ENCODE data around the gene ASPM.

The ASPM gene

DNA sequence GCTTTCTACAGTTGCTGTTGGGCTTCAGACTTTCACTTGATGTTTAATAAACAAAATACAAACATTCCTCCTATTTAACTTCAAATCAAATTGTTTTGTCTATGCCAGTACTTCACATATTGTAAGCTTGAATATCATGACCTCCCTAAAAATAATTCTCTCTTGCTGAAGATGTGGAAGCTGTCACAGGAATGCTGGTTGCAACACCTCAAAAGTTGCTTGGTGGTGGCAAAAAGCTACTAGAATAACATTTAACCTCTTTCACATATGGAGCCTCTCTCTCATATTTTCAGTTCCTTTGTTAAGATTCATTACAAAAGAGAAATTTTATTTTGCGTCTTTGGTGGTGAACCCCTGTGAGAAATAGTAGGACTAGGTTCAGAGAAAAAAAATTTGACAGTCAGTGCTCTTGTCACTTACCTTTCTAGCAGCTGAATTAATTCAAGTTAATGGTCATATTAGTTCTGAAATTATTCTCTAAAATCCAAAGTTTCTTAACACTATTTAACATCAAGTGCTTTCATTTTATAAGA, 53.9 kb downstream of the ASPM start:
- Histone ChIP-seq H3K9me3 (ENCODE audit: control insufficient read depth, insufficient read depth, low read depth, low read length) (no peaks in the 10 kb centered on the region), H3K36me3 (ENCODE audit: control insufficient read depth in 2 of 2, insufficient read depth in 1 of 2, low read length in 2 of 2) (peaks cover 28 to 75% of the 10 kb centered on the region in 2 experiments; a peak in 2 of 3 replicates), H3K27ac (ENCODE audit: extremely low read depth, low read depth, low read length) (no peak overlapping the region), H3K4me3 (ENCODE audit: low read depth, low read length) (no peak overlapping the region), H3K4me1 (ENCODE audit: control insufficient read depth, insufficient read depth, low read length) (no peaks in the 10 kb centered on the region)
- CTCF ChIA-PET = interaction anchor here (0.5 kb wide), 1 partner anchor 369 kb away, joined by 4 read pairs; no protein-coding TSS in a partner anchor
- no peak for TF ChIP-seq OVOL3 (tag by site-specific recombination; IDR thresholded peaks at IDR 0.05)
- TF ChIP-seq ZBTB1 (tag by site-specific recombination; IDR thresholded peaks at IDR 0.05) = no peak
- no peak for TF ChIP-seq ZNF37A (tag by site-specific recombination; IDR thresholded peaks at IDR 0.05)
- TF ChIP-seq, protein P1, sequence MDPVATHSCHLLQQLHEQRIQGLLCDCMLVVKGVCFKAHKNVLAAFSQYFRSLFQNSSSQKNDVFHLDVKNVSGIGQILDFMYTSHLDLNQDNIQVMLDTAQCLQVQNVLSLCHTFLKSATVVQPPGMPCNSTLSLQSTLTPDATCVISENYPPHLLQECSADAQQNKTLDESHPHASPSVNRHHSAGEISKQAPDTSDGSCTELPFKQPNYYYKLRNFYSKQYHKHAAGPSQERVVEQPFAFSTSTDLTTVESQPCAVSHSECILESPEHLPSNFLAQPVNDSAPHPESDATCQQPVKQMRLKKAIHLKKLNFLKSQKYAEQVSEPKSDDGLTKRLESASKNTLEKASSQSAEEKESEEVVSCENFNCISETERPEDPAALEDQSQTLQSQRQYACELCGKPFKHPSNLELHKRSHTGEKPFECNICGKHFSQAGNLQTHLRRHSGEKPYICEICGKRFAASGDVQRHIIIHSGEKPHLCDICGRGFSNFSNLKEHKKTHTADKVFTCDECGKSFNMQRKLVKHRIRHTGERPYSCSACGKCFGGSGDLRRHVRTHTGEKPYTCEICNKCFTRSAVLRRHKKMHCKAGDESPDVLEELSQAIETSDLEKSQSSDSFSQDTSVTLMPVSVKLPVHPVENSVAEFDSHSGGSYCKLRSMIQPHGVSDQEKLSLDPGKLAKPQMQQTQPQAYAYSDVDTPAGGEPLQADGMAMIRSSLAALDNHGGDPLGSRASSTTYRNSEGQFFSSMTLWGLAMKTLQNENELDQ (tag by site-specific recombination; IDR thresholded peaks at IDR 0.05; ENCODE audit: low read depth) = no peak
- TF ChIP-seq ZNF292 (tag by site-specific recombination; IDR thresholded peaks at IDR 0.05; ENCODE audit: borderline replicate concordance, low read depth) = no peak
- TF ChIP-seq ZNF394 (tag by site-specific recombination; IDR thresholded peaks at IDR 0.05; ENCODE audit: borderline replicate concordance) = no peak
- TF ChIP-seq, protein P2, sequence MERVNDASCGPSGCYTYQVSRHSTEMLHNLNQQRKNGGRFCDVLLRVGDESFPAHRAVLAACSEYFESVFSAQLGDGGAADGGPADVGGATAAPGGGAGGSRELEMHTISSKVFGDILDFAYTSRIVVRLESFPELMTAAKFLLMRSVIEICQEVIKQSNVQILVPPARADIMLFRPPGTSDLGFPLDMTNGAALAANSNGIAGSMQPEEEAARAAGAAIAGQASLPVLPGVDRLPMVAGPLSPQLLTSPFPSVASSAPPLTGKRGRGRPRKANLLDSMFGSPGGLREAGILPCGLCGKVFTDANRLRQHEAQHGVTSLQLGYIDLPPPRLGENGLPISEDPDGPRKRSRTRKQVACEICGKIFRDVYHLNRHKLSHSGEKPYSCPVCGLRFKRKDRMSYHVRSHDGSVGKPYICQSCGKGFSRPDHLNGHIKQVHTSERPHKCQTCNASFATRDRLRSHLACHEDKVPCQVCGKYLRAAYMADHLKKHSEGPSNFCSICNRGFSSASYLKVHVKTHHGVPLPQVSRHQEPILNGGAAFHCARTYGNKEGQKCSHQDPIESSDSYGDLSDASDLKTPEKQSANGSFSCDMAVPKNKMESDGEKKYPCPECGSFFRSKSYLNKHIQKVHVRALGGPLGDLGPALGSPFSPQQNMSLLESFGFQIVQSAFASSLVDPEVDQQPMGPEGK (tag by site-specific recombination; IDR thresholded peaks at IDR 0.05) = no peak
- no peak for TF ChIP-seq ZNF214 (tag by site-specific recombination; IDR thresholded peaks at IDR 0.05; ENCODE audit: borderline replicate concordance)
- TF ChIP-seq ZNF658 (tag by site-specific recombination; IDR thresholded peaks at IDR 0.05) = no peak
- no peak for TF ChIP-seq ZNF324 (tag by site-specific recombination; IDR thresholded peaks at IDR 0.05)
- TF ChIP-seq PRDM2 (tag by site-specific recombination; IDR thresholded peaks at IDR 0.05; ENCODE audit: borderline replicate concordance) = no peak
- TF ChIP-seq, protein P3, sequence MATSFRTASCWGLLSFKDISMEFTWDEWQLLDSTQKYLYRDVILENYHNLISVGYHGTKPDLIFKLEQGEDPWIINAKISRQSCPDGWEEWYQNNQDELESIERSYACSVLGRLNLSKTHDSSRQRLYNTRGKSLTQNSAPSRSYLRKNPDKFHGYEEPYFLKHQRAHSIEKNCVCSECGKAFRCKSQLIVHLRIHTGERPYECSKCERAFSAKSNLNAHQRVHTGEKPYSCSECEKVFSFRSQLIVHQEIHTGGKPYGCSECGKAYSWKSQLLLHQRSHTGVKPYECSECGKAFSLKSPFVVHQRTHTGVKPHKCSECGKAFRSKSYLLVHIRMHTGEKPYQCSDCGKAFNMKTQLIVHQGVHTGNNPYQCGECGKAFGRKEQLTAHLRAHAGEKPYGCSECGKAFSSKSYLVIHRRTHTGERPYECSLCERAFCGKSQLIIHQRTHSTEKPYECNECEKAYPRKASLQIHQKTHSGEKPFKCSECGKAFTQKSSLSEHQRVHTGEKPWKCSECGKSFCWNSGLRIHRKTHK (tag by site-specific recombination; IDR thresholded peaks at IDR 0.05) = no peak
- TF ChIP-seq ZBTB11 (tag by site-specific recombination; conservative IDR thresholded peaks at IDR 0.05; ENCODE audit: low read depth) = no peak
- no peak for TF ChIP-seq ZNF830 (tag by site-specific recombination; IDR thresholded peaks at IDR 0.05; ENCODE audit: low read depth)
- no peak for TF ChIP-seq PRDM1 (tag by site-specific recombination; IDR thresholded peaks at IDR 0.05)
- no peak for TF ChIP-seq ZNF18 (tag by site-specific recombination; IDR thresholded peaks at IDR 0.05)
- TF ChIP-seq ZNF274 (IDR thresholded peaks at IDR 0.05; ENCODE audit: low read length) = no peak
- TF ChIP-seq ZNF274 (tag by site-specific recombination; IDR thresholded peaks at IDR 0.05; ENCODE audit: borderline replicate concordance) = no peak
- TF ChIP-seq ZBTB17 (tag by site-specific recombination; IDR thresholded peaks at IDR 0.05) = no peak
- POLR2A ChIA-PET = no interaction called here

Data from HEK293 (cell line).